Suprapubic skin (tissue), 4 donors: Measurements from ENCODE around the gene SLC35D2.

Experiments used
- CTCF ChIP-seq, 2 donors: fragments of 200-600 bp in 1 of 2; fragments of 450-650 bp in 1 of 2; sonication (generic) in 1 of 2; IDR thresholded peaks; one replicate each; pipeline ENCODE4 v1.5.1; 2016 to 2019; ENCODE audit warnings: antibody characterized with exemption in 2 of 2, mild to moderate bottlenecking in 1 of 2, moderate library complexity in 1 of 2
- EP300 ChIP-seq: sonication (generic); formaldehyde crosslinking; IDR thresholded peaks from one replicate; pipeline ENCODE4 v1.6.1; 2017; ENCODE audit warnings: antibody characterized with exemption
- POLR2A ChIP-seq, 2 donors: fragments of 450-650 bp; IDR thresholded peaks; one replicate each; pipeline ENCODE4 v1.6.1; 2017; ENCODE audit warnings: antibody characterized with exemption in 2 of 2, mild to moderate bottlenecking in 2 of 2, moderate library complexity in 2 of 2
- POLR2AphosphoS5 ChIP-seq, 3 donors: sonication (generic); formaldehyde crosslinking; IDR thresholded peaks; one replicate each; pipeline ENCODE4 v1.6.1; 2017; ENCODE audit warnings: antibody characterized with exemption in 3 of 3

GRCh38 chr9:96418920-96419690 is 35.6 kb upstream of the SLC35D2 start:
- TF ChIP-seq CTCF (IDR thresholded peaks at IDR 0.05) (no peak), POLR2A (IDR thresholded peaks at IDR 0.05) (peak in 1 of 2 donors; percentile 59), EP300 (no peak), POLR2AphosphoS5 (IDR thresholded peaks at IDR 0.05) (peak in 2 of 3 donors; percentile 6 to 9)
